ENCODE data around the gene LBX1.

DNA sequence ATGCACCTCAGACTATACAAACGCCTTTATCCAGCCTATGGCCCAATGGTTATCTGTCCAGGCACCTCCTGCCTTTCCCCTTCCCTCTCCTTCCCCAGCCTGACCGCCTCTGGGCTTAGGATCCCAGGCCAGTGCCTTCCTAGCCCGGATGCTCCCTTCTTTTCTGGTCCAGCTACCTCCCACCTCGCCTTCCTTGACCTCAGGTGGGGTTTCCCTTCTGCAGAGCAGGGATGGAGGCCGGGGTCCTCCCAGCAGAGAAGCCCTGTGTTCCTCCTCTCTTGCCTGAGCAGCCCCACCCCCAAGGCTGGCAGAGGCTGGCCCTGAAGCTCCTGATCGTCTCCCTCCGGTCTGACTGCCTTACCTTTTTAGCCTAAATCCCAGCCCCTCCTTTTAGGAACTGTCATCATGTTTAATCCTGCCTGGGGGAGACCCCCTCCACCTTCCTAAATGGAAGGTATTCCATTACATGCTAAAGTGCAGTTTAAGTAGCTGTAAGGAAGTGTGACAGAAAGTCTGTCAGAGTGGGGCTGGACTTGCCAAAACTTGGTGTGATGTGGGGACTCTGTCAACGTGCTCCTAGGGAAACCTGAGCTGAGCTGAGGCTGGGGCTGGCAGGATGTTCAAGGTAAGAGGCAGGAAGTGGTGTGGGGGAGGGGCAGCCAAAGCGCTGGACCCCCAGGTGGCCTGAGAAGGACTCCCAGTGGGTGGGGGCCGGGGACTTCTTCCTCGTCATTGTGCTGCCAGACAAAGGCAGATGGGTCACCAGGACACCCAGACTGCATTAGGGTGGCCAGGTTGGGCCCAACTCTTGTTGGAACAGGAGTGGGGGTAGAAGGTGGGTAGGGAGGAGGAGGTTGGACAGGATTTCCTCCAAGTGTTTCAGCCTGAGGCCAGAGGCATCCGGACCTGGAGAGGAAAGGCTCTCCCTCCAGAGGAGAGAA lies 39.5 kb downstream of the LBX1 start:
- TF ChIP-seq GATA3 (IDR thresholded peaks at IDR 0.05; ENCODE audit: low read depth, low read length) (no peak), GATA2 (IDR thresholded peaks at IDR 0.05; ENCODE audit: low read depth, low read length) (no peak)
